Mammary epithelial cell (primary cell): Measurements from ENCODE around the gene HIBADH.

Source experiments
- CTCF ChIP-seq, 2 donors: IDR thresholded peaks in 1 of 2; conservative IDR thresholded peaks in 1 of 2; 2 replicates each; pipeline ENCODE4 v1.5.1; 2011 to 2012; ENCODE audit warnings: inconsistent platforms in 2 of 2, low read length in 2 of 2, mild to moderate bottlenecking in 2 of 2, control low read depth in 1 of 2, low read depth in 1 of 2; ENCODE audit not compliant: insufficient read depth in 1 of 2; ENCODE audit errors: extremely low read depth in 1 of 2
- EZH2 ChIP-seq: IDR thresholded peaks from 2 replicates; pipeline ENCODE4 v1.6.1; 2012; ENCODE audit warnings: low read length, inconsistent platforms, borderline replicate concordance

GRCh38 chr7:27605689-27606269 lies 56.9 kb downstream of the HIBADH start:
- peak; percentile 49 to 60 for TF ChIP-seq CTCF (conservative IDR thresholded peaks at IDR 0.05 in 1 of 2, IDR thresholded peaks at IDR 0.05 in 1 of 2; ENCODE audit: extremely low read depth in 1 of 2, insufficient read depth in 1 of 2, low read depth in 1 of 2, low read length in 2 of 2)
- TF ChIP-seq EZH2: no peak
